Peyer's patch (tissue), 4 donors: ENCODE data around the gene PLEKHO1. TPM values are rescaled to one million over a fixed set of nuclear protein-coding genes. Genes with fewer than 3 reads are reported as not detected.

Experiments
- DNase-seq, 3 donors: peaks; one replicate each; pipeline ENCODE4 v3.0.0-alpha.2; 2017 to 2019
- H3K27ac ChIP-seq, 4 donors: fragments of 200-600 bp; sonication (generic); one replicate each; pipeline ENCODE4 v1.5.1; 2016 to 2019
- H3K27me3 ChIP-seq, 2 donors: fragments of 200-600 bp; sonication (generic); one replicate each; pipeline ENCODE4 v1.5.1; 2019
- H3K36me3 ChIP-seq, 3 donors: fragments of 200-600 bp; sonication (generic); one replicate each; pipeline ENCODE4 v1.5.1; 2016 to 2019
- H3K4me1 ChIP-seq, 4 donors: fragments of 200-600 bp; sonication (generic); one replicate each; pipeline ENCODE4 v1.5.1; 2016 to 2019
- H3K4me3 ChIP-seq, 4 donors: fragments of 200-600 bp; sonication (generic); 1 replicate in 3 of 4; 2 replicates in 1 of 4; pipeline ENCODE4 v1.5.1; 2016 to 2019; ENCODE audit warnings: mild to moderate bottlenecking in 1 of 4
- H3K9me3 ChIP-seq, 4 donors: fragments of 200-600 bp; sonication (generic); one replicate each; pipeline ENCODE4 v1.5.1; 2016 to 2019; ENCODE audit warnings: mild to moderate bottlenecking in 1 of 4
- POLR2A ChIP-seq, 2 donors: fragments of 450-650 bp; IDR thresholded peaks; one replicate each; pipeline ENCODE4 v1.5.1; 2017; ENCODE audit warnings: antibody characterized with exemption in 2 of 2, mild to moderate bottlenecking in 2 of 2, moderate library complexity in 2 of 2
- total RNA-seq, 4 donors: library from RNA; depleted of rRNA; stranded (reverse); fragments of >200 nt; gene quantifications; one replicate each; pipeline ENCODE4 v1.1.0, GENCODE V29; 2016
- TF ChIP-seq, protein P1 (sequence below), 6 experiments: fragments of 450-650 bp in 4 of 6; fragments of 200-600 bp in 2 of 6; sonication (generic) in 1 of 6; IDR thresholded peaks; one replicate each; pipeline ENCODE4 v1.5.1; 2017 to 2019; ENCODE audit warnings: antibody characterized with exemption in 6 of 6, mild to moderate bottlenecking in 3 of 6, moderate library complexity in 1 of 6

PLEKHO1 gene
- total RNA-seq, 4 donors from 2014 or later = 12.6 to 106 (median 29.6) TPM

GRCh38 chr1:150150133-150151021 is 661 bp downstream of the PLEKHO1 start:
- H3K27ac ChIP-seq = peak overlapping the region; percentile 93 to 97 (median 96)
- peak; percentile 41 to 60 (median 60) for DNase-seq
- no peaks in the 10 kb centered on the region for H3K27me3 ChIP-seq
- no peak for TF ChIP-seq POLR2A (IDR thresholded peaks at IDR 0.05)
- TF ChIP-seq, protein P1, sequence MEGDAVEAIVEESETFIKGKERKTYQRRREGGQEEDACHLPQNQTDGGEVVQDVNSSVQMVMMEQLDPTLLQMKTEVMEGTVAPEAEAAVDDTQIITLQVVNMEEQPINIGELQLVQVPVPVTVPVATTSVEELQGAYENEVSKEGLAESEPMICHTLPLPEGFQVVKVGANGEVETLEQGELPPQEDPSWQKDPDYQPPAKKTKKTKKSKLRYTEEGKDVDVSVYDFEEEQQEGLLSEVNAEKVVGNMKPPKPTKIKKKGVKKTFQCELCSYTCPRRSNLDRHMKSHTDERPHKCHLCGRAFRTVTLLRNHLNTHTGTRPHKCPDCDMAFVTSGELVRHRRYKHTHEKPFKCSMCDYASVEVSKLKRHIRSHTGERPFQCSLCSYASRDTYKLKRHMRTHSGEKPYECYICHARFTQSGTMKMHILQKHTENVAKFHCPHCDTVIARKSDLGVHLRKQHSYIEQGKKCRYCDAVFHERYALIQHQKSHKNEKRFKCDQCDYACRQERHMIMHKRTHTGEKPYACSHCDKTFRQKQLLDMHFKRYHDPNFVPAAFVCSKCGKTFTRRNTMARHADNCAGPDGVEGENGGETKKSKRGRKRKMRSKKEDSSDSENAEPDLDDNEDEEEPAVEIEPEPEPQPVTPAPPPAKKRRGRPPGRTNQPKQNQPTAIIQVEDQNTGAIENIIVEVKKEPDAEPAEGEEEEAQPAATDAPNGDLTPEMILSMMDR (IDR thresholded peaks at IDR 0.05) = no peak
- no peaks in the 10 kb centered on the region for H3K9me3 ChIP-seq
- peaks cover 0 to 27% (median 6%) of the 10 kb centered on the region in 4 donors for H3K4me1 ChIP-seq
- H3K4me3 ChIP-seq = peak overlapping the region; percentile 62 to 91 (median 82)
- peaks cover 0 to 10% (median 0%) of the 10 kb centered on the region in 3 donors for H3K36me3 ChIP-seq

DNA sequence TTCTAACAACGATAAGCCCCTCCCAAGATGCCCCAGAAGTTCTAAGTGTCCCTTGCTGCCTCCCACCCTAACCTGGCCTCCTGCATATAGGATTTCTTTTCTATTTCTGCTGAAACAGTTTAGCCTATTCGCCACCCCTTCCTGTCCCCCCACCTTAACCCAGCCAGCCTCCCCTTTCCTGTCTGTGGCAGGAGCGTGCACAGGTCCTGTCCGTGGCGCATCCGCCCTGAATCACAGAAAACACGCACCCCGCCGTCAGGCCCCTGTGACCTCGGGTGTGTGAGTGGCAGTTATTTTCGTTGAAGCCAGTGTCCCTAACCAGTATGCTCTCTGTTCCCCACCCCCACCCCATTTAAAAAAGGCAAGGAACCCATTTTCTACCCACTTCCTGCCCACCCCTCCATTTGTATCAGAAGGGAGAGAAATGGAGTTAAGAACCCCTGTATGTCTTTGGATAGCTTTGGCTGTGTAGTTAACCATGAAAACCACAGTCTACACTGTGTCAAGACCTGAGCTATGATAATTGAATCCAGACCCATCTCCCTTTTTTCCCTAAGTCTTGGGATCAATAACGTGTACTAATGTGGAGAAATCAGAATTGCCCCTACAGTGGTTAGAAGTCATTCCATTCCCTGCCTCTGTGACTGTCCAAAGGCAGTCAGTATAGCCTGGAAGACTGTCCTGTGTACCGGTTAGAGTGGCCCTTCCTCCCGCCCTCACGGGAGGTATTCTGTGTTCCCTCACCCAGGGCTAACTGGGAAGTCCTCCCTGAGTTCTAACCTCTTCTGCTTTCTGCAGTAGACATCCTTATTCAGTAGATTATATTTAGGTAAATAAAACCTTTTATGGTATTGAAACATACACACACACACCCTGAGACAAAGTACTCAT is 1.8 kb downstream of the PLEKHO1 start:
- Histone ChIP-seq H3K36me3 (peaks cover 0 to 22% (median 0%) of the 10 kb centered on the region in 3 donors), H3K27ac (peak overlapping the region; percentile 93 to 97 (median 96)), H3K27me3 (no peaks in the 10 kb centered on the region), H3K9me3 (no peaks in the 10 kb centered on the region), H3K4me3 (peak overlapping the region; percentile 62 to 91 (median 82)), H3K4me1 (peaks cover 0 to 35% (median 6%) of the 10 kb centered on the region in 4 donors)
- TF ChIP-seq, protein P1 (IDR thresholded peaks at IDR 0.05) = no peak
- TF ChIP-seq POLR2A (IDR thresholded peaks at IDR 0.05) = peak in 1 of 2 donors; percentile 28
- DNase-seq = peak; percentile 55 to 92 (median 88)

DNA sequence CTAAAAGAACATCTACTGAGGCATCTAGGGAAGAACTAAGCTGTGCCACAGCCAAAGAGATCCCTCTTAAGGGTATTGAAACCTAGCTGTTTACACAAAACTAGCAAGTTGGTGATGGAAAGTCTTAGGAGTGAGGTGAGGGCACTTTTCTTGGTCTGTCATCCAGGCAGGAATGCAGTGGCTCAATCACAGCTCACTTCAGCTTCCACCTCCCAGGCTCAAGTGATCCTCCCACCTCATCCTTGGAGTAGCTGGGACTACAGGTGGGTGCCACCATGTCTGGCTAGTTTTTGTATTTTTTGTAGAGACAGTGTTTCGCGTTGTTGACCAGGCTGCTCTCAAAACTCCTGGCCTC is 2.4 kb downstream of the PLEKHO1 start:
- DNase-seq = no peak
- peak overlapping the region in 3 of 4 donors; percentile 62 to 83 (median 81) for H3K4me3 ChIP-seq
- no peaks in the 10 kb centered on the region for H3K9me3 ChIP-seq
- H3K27ac ChIP-seq = peak overlapping the region; percentile 93 to 97 (median 96)
- H3K4me1 ChIP-seq = peaks cover 0 to 35% (median 6%) of the 10 kb centered on the region in 4 donors
- TF ChIP-seq POLR2A (IDR thresholded peaks at IDR 0.05) = no peak
- TF ChIP-seq, protein P1 (IDR thresholded peaks at IDR 0.05) = no peak
- H3K27me3 ChIP-seq = no peaks in the 10 kb centered on the region
- peaks cover 0 to 28% (median 0%) of the 10 kb centered on the region in 3 donors for H3K36me3 ChIP-seq

DNA sequence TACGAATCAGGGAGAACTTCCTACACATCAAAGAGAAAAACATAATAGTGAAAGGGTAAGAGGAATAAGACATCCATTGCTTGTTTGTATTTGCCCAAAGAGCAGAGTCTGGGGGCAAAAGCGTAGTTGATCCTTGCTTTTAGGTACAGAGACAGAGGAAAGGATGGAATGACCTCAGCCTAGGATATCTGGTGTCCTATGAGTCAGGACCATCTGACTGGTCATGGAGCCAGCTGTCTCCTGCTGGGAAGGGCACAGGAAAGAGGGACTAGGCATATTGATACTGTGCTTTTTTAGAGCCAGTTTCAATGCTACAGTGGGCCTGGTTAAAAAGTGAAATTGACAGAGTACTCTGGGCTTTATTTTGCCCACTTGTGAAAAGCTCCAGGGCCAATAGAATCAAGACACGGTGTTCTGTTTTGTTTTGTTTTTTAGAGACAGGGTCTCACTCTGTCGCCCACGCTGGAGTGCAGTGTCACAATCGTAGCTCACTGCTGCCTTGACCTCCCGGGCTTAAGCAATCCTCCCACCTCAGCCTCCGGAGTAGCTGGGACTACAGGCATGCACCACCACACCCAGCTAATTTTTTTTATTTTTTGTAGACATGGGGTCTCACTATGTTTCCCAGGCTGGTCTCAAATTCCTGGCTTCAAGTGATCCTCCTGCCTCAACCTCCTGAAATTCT is 3.2 kb downstream of the PLEKHO1 start:
- Histone ChIP-seq H3K4me1 (peaks cover 0 to 35% (median 6%) of the 10 kb centered on the region in 4 donors), H3K4me3 (peak overlapping the region in 1 of 4 donors; percentile 13), H3K9me3 (no peaks in the 10 kb centered on the region), H3K36me3 (peaks cover 0 to 29% (median 0%) of the 10 kb centered on the region in 3 donors), H3K27ac (peak overlapping the region; percentile 63 to 97 (median 94)), H3K27me3 (no peaks in the 10 kb centered on the region)
- DNase-seq = no peak
- TF ChIP-seq, protein P1 (IDR thresholded peaks at IDR 0.05) = no peak
- no peak for TF ChIP-seq POLR2A (IDR thresholded peaks at IDR 0.05)

GRCh38 chr1:150154143-150154542 is 4.4 kb downstream of the PLEKHO1 start:
- no peak for TF ChIP-seq POLR2A (IDR thresholded peaks at IDR 0.05)
- TF ChIP-seq, protein P1 (IDR thresholded peaks at IDR 0.05) = no peak
- peaks cover 0 to 41% (median 6%) of the 10 kb centered on the region in 4 donors for H3K4me1 ChIP-seq
- peak overlapping the region in 3 of 4 donors; percentile 11 to 93 (median 26) for H3K27ac ChIP-seq
- H3K4me3 ChIP-seq = no peak overlapping the region
- no peaks in the 10 kb centered on the region for H3K9me3 ChIP-seq
- DNase-seq = no peak
- H3K27me3 ChIP-seq = no peaks in the 10 kb centered on the region
- H3K36me3 ChIP-seq = peaks cover 0 to 29% (median 0%) of the 10 kb centered on the region in 3 donors
